Measurements from ENCODE around the gene LUC7L. TPM values are rescaled to one million over a fixed set of nuclear protein-coding genes. Genes with fewer than 3 reads are reported as not detected.

The LUC7L gene
- total RNA-seq, 1 donor from 2014 or later = 231 TPM

DNA sequence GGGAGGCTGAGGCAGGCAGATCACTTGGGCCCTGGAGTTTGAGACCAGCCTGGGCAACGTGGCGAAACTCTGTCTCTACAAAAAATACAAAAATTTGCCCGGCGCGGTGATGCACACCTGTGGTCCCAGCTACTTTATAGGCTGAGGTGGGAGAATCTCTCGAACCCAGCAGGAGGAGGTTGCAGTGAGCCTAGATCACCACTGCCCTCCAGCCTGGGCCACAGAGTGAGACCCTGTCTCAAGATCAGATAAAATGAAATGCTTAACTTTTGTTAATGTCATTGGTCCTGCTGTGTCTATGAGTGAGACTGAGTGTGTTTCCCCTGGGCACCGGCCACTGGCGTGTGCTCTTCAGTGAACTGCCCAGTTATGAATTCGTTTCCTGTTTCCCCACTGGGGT, 15.9 kb upstream of the LUC7L start:
- H3K36me3 ChIP-seq = no peaks in the 10 kb centered on the region
- no peak overlapping the region for H3K9ac ChIP-seq
- Mint-ChIP-seq H3K36me3 (peaks cover 15% of the 10 kb centered on the region), H3K4me3 (no peak overlapping the region), H3K27me3 (ENCODE audit: insufficient read depth, low read depth) (no peaks in the 10 kb centered on the region), H3K4me1 (peaks cover 5% of the 10 kb centered on the region), H3K27ac (no peak overlapping the region), H3K9me3 (no peaks in the 10 kb centered on the region)
- H2AFZ ChIP-seq (replicated peaks) = no peak overlapping the region
- H3K27me3 ChIP-seq = no peaks in the 10 kb centered on the region
- no peak overlapping the region for H3K4me2 ChIP-seq
- no peak overlapping the region for H3K4me3 ChIP-seq
- H4K20me1 ChIP-seq (ENCODE audit: low read depth) = peaks cover 46% of the 10 kb centered on the region
- no peak for TF ChIP-seq EZH2phosphoT487 (IDR thresholded peaks at IDR 0.05)
- TF ChIP-seq, protein P1, sequence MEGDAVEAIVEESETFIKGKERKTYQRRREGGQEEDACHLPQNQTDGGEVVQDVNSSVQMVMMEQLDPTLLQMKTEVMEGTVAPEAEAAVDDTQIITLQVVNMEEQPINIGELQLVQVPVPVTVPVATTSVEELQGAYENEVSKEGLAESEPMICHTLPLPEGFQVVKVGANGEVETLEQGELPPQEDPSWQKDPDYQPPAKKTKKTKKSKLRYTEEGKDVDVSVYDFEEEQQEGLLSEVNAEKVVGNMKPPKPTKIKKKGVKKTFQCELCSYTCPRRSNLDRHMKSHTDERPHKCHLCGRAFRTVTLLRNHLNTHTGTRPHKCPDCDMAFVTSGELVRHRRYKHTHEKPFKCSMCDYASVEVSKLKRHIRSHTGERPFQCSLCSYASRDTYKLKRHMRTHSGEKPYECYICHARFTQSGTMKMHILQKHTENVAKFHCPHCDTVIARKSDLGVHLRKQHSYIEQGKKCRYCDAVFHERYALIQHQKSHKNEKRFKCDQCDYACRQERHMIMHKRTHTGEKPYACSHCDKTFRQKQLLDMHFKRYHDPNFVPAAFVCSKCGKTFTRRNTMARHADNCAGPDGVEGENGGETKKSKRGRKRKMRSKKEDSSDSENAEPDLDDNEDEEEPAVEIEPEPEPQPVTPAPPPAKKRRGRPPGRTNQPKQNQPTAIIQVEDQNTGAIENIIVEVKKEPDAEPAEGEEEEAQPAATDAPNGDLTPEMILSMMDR (IDR thresholded peaks at IDR 0.05) = no peak
- TF ChIP-seq EZH2 (IDR thresholded peaks at IDR 0.05) = no peak
- no peaks in the 10 kb centered on the region for H3K9me3 ChIP-seq (ENCODE audit: low read depth)
- peaks cover 75% of the 10 kb centered on the region for H3K79me2 ChIP-seq (ENCODE audit: low read depth)
- no peaks in the 10 kb centered on the region for H3K4me1 ChIP-seq
- no peaks in the 10 kb centered on the region for H3F3A ChIP-seq (ENCODE audit: low read depth)
- no peak for DNase-seq (ENCODE audit: low spot score)
- H3K27ac ChIP-seq = no peak overlapping the region

DNA sequence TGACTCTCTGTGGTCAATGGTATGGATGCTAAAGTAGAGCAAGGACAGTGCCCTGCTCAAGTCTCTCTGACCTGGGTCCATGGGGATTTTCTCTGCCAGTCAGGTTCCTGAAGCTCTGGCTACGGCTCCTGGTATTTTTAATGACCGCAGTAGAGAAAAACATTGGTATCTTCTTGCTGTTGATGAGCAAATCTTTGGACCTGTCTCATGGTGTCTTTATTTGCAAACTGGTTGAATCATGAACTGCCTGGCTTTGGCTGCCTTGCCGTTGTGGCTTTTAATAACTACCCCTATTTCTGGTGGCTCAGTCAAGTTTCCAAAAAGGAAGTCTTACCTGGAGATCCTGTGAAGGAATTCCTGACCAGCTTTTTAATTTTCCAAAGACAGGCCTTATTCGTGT, 14.1 kb upstream of the LUC7L start:
- Histone ChIP-seq H3F3A (ENCODE audit: low read depth) (no peaks in the 10 kb centered on the region), H3K27ac (no peak overlapping the region), H3K4me3 (no peak overlapping the region), H3K9ac (no peak overlapping the region), H3K36me3 (no peaks in the 10 kb centered on the region), H2AFZ (replicated peaks) (no peak overlapping the region), H4K20me1 (ENCODE audit: low read depth) (peaks cover 48% of the 10 kb centered on the region), H3K9me3 (ENCODE audit: low read depth) (no peaks in the 10 kb centered on the region), H3K79me2 (ENCODE audit: low read depth) (peaks cover 90% of the 10 kb centered on the region), H3K4me2 (no peak overlapping the region), H3K4me1 (no peaks in the 10 kb centered on the region), H3K27me3 (no peaks in the 10 kb centered on the region)
- Mint-ChIP-seq H3K4me1 (peaks cover 10% of the 10 kb centered on the region), H3K27ac (no peak overlapping the region), H3K27me3 (ENCODE audit: insufficient read depth, low read depth) (no peaks in the 10 kb centered on the region), H3K36me3 (peaks cover 20% of the 10 kb centered on the region), H3K4me3 (no peak overlapping the region), H3K9me3 (no peaks in the 10 kb centered on the region)
- TF ChIP-seq, protein P1 (IDR thresholded peaks at IDR 0.05) = no peak
- TF ChIP-seq EZH2 (IDR thresholded peaks at IDR 0.05) (no peak), EZH2phosphoT487 (IDR thresholded peaks at IDR 0.05) (no peak)
- no peak for DNase-seq (ENCODE audit: low spot score)

DNA sequence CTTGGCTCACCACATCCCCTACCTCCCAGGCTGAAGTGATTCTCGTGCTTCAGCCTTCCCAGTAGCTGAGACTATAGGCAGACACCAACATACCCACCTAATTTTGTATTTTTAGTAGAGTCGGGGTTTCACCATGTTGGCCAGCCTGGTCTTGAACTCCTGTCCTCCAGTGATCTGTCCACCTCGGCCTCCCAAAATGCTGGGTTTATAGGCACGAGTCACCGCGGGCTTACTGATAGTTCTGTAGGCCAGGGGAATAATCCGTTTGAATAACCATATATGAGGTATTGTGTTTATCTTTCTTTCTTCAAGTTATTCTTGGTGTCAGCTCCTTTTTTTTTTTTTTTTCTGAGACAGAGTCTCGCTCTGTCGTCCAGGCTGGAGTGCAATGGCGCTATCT, 13.0 kb upstream of the LUC7L start:
- Histone ChIP-seq H3K27me3 (no peaks in the 10 kb centered on the region), H3K9me3 (ENCODE audit: low read depth) (no peaks in the 10 kb centered on the region), H3F3A (ENCODE audit: low read depth) (peaks cover 2% of the 10 kb centered on the region), H4K20me1 (ENCODE audit: low read depth) (peaks cover 39% of the 10 kb centered on the region), H3K79me2 (ENCODE audit: low read depth) (peaks cover 96% of the 10 kb centered on the region), H3K9ac (no peak overlapping the region), H2AFZ (replicated peaks) (no peak overlapping the region), H3K27ac (no peak overlapping the region), H3K4me2 (no peak overlapping the region), H3K36me3 (no peaks in the 10 kb centered on the region), H3K4me3 (no peak overlapping the region), H3K4me1 (no peaks in the 10 kb centered on the region)
- H3K4me1 Mint-ChIP-seq = peaks cover 12% of the 10 kb centered on the region
- H3K9me3 Mint-ChIP-seq = no peaks in the 10 kb centered on the region
- no peaks in the 10 kb centered on the region for H3K27me3 Mint-ChIP-seq (ENCODE audit: insufficient read depth, low read depth)
- H3K27ac Mint-ChIP-seq = no peak overlapping the region
- no peak for DNase-seq (ENCODE audit: low spot score)
- TF ChIP-seq EZH2 (IDR thresholded peaks at IDR 0.05) = no peak
- TF ChIP-seq, protein P1 (IDR thresholded peaks at IDR 0.05) = no peak
- TF ChIP-seq EZH2phosphoT487 (IDR thresholded peaks at IDR 0.05) = no peak
- H3K36me3 Mint-ChIP-seq = peaks cover 19% of the 10 kb centered on the region
- H3K4me3 Mint-ChIP-seq = no peak overlapping the region
